ENCODE data around the gene UNKL. TPM values are rescaled to one million over a fixed set of nuclear protein-coding genes. Genes with fewer than 3 reads are reported as not detected.

The UNKL gene
- total RNA-seq, 2 donors from 2014 or later, result 46.4 to 48.3 TPM

DNA sequence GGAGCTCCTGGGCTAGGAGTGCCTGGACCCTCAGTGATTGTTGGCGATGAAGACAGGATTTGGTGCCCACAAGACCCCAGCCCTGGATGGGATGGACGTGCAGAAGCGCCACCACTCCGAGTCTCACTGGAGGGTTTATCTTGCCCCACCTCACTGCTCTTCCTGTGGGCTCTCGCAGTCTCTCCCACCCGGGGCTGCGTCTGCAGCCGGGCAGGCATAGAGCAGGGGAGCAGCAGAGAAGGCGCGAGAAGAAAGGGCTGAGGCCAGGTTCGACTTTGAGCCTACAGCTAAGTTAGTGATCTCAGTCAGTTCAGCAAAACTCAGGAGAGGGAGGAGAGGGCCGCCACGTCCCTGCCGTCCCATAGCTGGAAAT, 98.5 kb downstream of the UNKL start:
- Mint-ChIP-seq H3K27ac (no peak overlapping the region), H3K4me1 (peaks cover 5% of the 10 kb centered on the region), H3K4me3 (no peak overlapping the region), H3K9me3 (no peaks in the 10 kb centered on the region), H3K27me3 (ENCODE audit: insufficient read depth) (no peaks in the 10 kb centered on the region), H3K36me3 (ENCODE audit: low read depth) (peaks cover 72% of the 10 kb centered on the region)
- Histone ChIP-seq H3K4me1 (ENCODE audit: control insufficient read depth, insufficient read depth, low read length) (no peaks in the 10 kb centered on the region), H3K27me3 (ENCODE audit: control insufficient read depth, insufficient read depth, low read length, poor library complexity, severe bottlenecking) (no peaks in the 10 kb centered on the region), H3K9me3 (ENCODE audit: control insufficient read depth, low read length) (no peaks in the 10 kb centered on the region), H3K4me3 (ENCODE audit: low read length) (no peak overlapping the region), H3K9ac (ENCODE audit: extremely low read depth, low read length, poor library complexity, severe bottlenecking) (no peak overlapping the region), H3K27ac (ENCODE audit: low read depth, low read length) (no peak overlapping the region), H3K36me3 (ENCODE audit: control insufficient read depth, insufficient read depth, low read length) (peaks cover 79% of the 10 kb centered on the region)
- TF ChIP-seq, protein P1, sequence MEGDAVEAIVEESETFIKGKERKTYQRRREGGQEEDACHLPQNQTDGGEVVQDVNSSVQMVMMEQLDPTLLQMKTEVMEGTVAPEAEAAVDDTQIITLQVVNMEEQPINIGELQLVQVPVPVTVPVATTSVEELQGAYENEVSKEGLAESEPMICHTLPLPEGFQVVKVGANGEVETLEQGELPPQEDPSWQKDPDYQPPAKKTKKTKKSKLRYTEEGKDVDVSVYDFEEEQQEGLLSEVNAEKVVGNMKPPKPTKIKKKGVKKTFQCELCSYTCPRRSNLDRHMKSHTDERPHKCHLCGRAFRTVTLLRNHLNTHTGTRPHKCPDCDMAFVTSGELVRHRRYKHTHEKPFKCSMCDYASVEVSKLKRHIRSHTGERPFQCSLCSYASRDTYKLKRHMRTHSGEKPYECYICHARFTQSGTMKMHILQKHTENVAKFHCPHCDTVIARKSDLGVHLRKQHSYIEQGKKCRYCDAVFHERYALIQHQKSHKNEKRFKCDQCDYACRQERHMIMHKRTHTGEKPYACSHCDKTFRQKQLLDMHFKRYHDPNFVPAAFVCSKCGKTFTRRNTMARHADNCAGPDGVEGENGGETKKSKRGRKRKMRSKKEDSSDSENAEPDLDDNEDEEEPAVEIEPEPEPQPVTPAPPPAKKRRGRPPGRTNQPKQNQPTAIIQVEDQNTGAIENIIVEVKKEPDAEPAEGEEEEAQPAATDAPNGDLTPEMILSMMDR (conservative IDR thresholded peaks at IDR 0.05), result no peak
- WGBS, 2 experiments (ENCODE audit: insufficient coverage in 1 of 2, insufficient read length in 1 of 2), result 97 to 98% methylated on average over 14 of the region's 14 CpGs
- no peak for DNase-seq

DNA sequence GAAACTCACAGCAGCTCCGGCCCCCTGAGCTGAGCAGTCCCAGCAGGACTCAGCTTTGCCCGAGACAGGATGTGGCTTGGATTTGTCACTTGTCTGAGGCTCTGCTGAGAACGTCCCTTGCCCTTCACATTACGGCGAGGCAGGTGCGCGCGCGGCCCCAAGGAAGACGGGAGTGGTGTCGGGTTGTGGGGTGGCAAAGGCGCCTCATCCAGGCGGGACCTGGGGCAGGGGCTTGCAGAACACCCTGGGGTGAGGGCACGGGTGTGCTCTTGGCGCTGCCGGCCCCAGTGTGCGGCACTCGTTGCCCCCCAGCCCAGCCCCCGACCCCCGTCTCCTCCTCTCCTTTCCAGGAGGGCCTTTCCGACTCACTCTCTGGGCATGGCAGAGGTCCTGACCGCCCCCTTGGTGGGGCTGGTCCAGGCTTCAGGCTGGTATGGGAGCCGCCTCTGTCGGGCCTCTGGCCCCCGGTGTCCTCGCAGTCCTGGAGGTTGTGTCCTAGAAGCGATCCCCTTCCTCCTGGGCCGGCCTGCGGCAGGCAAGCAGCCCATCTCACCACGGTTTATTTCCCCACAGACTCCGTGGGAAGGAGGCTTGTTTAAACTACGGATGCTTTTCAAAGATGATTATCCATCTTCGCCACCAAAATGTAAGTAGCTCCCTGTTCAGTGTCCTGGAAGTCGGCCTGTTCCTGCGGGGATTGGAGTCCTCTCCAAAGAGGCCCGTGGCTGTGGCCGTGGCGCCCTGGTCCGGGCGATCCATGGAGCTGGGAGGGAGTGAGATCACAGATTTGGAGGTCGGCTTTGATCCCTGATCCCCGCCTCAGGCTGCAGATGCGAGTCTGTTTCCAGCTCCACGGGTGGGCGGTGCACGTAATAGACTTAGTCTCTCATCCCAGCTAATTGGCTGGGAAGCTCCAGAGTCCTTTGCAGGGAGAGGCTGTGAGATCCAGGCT, 99.1 kb downstream of the UNKL start:
- 91 to 98% methylated on average over 30 to 46 of the region's 46 CpGs for WGBS, 2 experiments (ENCODE audit: insufficient coverage in 1 of 2, insufficient read length in 1 of 2)
- H3K4me3 Mint-ChIP-seq, result no peak overlapping the region
- peaks cover 11% of the 10 kb centered on the region for H3K4me1 Mint-ChIP-seq

DNA sequence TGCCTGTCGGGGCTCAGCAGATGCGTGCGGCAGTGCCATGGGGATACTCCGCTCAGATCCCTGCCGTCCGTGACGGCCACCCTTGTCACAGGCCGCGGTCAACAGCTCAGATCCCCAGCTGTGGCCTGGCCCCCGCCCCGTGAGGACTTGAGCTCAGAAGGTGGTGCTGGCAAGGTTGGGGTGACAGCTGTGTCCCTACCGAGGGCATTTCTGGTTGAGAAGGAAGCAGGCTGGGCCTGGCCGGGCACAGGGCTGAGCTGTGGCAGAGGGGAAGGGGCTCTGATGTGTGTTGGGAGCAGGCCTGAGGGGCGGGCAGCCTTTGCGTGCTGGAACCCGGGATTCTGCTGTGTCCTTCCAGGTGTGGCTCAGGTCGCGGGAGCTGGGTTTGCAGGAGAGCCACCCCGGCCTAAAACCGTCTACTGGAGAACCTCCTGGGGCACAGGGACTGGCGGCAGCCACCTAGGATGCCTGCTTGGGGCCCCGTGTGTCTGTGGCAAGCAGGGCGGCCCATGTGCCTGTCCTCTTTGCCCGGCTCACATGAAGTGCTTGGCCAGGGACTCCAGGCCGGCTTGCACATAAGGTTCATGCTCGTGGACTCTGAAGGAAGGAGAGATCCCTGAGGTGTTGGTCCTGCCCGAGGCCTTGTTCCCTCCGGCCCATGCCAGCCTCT, 100.0 kb downstream of the UNKL start:
- Mint-ChIP-seq H3K4me1 (peaks cover 11% of the 10 kb centered on the region), H3K4me3 (no peak overlapping the region), H3K27ac (peak overlapping the region; percentile 64), H3K9me3 (no peaks in the 10 kb centered on the region), H3K27me3 (ENCODE audit: insufficient read depth) (no peaks in the 10 kb centered on the region), H3K36me3 (ENCODE audit: low read depth) (peaks cover 61% of the 10 kb centered on the region)
- Histone ChIP-seq H3K27ac (ENCODE audit: low read depth, low read length) (no peak overlapping the region), H3K27me3 (ENCODE audit: control insufficient read depth, insufficient read depth, low read length, poor library complexity, severe bottlenecking) (no peaks in the 10 kb centered on the region), H3K9ac (ENCODE audit: extremely low read depth, low read length, poor library complexity, severe bottlenecking) (no peak overlapping the region), H3K4me3 (ENCODE audit: low read length) (no peak overlapping the region), H3K9me3 (ENCODE audit: control insufficient read depth, low read length) (no peaks in the 10 kb centered on the region), H3K36me3 (ENCODE audit: control insufficient read depth, insufficient read depth, low read length) (peaks cover 65% of the 10 kb centered on the region), H3K4me1 (ENCODE audit: control insufficient read depth, insufficient read depth, low read length) (no peaks in the 10 kb centered on the region)
- 91 to 94% methylated on average over 11 to 28 of the region's 28 CpGs for WGBS, 2 experiments (ENCODE audit: insufficient coverage in 1 of 2, insufficient read length in 1 of 2)
- TF ChIP-seq, protein P1 (conservative IDR thresholded peaks at IDR 0.05), result no peak
- no peak for DNase-seq

More for the DNA sequence above, 99.1 kb downstream of the UNKL start:
- Histone ChIP-seq H3K36me3 (ENCODE audit: control insufficient read depth, insufficient read depth, low read length) (peaks cover 73% of the 10 kb centered on the region), H3K9ac (ENCODE audit: extremely low read depth, low read length, poor library complexity, severe bottlenecking) (no peak overlapping the region), H3K4me1 (ENCODE audit: control insufficient read depth, insufficient read depth, low read length) (no peaks in the 10 kb centered on the region), H3K27ac (ENCODE audit: low read depth, low read length) (no peak overlapping the region), H3K4me3 (ENCODE audit: low read length) (no peak overlapping the region), H3K9me3 (ENCODE audit: control insufficient read depth, low read length) (no peaks in the 10 kb centered on the region), H3K27me3 (ENCODE audit: control insufficient read depth, insufficient read depth, low read length, poor library complexity, severe bottlenecking) (no peaks in the 10 kb centered on the region)
- TF ChIP-seq, protein P1 (conservative IDR thresholded peaks at IDR 0.05), result no peak
- peaks cover 69% of the 10 kb centered on the region for H3K36me3 Mint-ChIP-seq (ENCODE audit: low read depth)
- no peak for DNase-seq
- no peaks in the 10 kb centered on the region for H3K9me3 Mint-ChIP-seq
- no peak overlapping the region for H3K27ac Mint-ChIP-seq
- H3K27me3 Mint-ChIP-seq (ENCODE audit: insufficient read depth), result no peaks in the 10 kb centered on the region

Data from endodermal cell (in vitro differentiated cells).